Measurements from ENCODE around the gene LRRC43.
"Not testable (repeated sequence)": the region's sequence is repeated elsewhere in the genome, so short reads cannot be mapped to it uniquely, and the experiment has no call there.

Gene LRRC43

GRCh38 chr12:122158700-122159285 lies 24.1 kb upstream of the LRRC43 start:
- DNase-seq (ENCODE audit: low read depth), result no peak

GRCh38 chr12:122159882-122160281 lies 23.0 kb upstream of the LRRC43 start:
- no peak for DNase-seq (ENCODE audit: low read depth)

- no peak for DNase-seq (ENCODE audit: low read depth)
Observed at GRCh38 chr12:122160761-122161160, 22.2 kb upstream of the LRRC43 start.

GRCh38 chr12:122161682-122162081 lies 21.2 kb upstream of the LRRC43 start:
- DNase-seq (ENCODE audit: low read depth), result no peak

GRCh38 chr12:122162976-122163375 lies 19.9 kb upstream of the LRRC43 start:
- DNase-seq (ENCODE audit: low read depth), result no peak

- no peak for DNase-seq (ENCODE audit: low read depth)
Observed at GRCh38 chr12:122166422-122167349, 16.2 kb upstream of the LRRC43 start.

GRCh38 chr12:122167356-122167925 lies 15.5 kb upstream of the LRRC43 start:
- DNase-seq (ENCODE audit: low read depth), result no peak

- no peak for DNase-seq (ENCODE audit: low read depth)
Observed at GRCh38 chr12:122168492-122168891, 14.4 kb upstream of the LRRC43 start.

- no peak for DNase-seq (ENCODE audit: low read depth)
Observed at GRCh38 chr12:122171399-122171798, 11.5 kb upstream of the LRRC43 start.

- no peak for DNase-seq (ENCODE audit: low read depth)
Observed at GRCh38 chr12:122172262-122172939, 10.5 kb upstream of the LRRC43 start.

- no peak for DNase-seq (ENCODE audit: low read depth)
Observed at GRCh38 chr12:122174155-122174845, 8.6 kb upstream of the LRRC43 start, which contains the start of gene IL31. TSS of gene IL31 (minus strand) at chr12:122174221. CDS start at chr12:122174172, 49 bp downstream.

GRCh38 chr12:122176473-122176872 lies 6.5 kb upstream of the LRRC43 start:
- not testable (repeated sequence) for DNase-seq (ENCODE audit: low read depth)

GRCh38 chr12:122183588-122183940 lies 641 bp downstream of the LRRC43 start:
- DNase-seq (ENCODE audit: low read depth), result no peak

- DNase-seq (ENCODE audit: low read depth), result no peak
Observed at GRCh38 chr12:122184517-122184916, 1.6 kb downstream of the LRRC43 start.

- no peak for DNase-seq (ENCODE audit: low read depth)
Observed at GRCh38 chr12:122185079-122185478, 2.2 kb downstream of the LRRC43 start.

- DNase-seq (ENCODE audit: low read depth), result no peak
Observed at GRCh38 chr12:122185494-122186082, 2.7 kb downstream of the LRRC43 start.

- no peak for DNase-seq (ENCODE audit: low read depth)
Observed at GRCh38 chr12:122187466-122187865, 4.5 kb downstream of the LRRC43 start.

- DNase-seq (ENCODE audit: low read depth), result no peak
Observed at GRCh38 chr12:122189626-122190475, 6.9 kb downstream of the LRRC43 start.

GRCh38 chr12:122190842-122191668 lies 8.1 kb downstream of the LRRC43 start:
- peak; percentile 26 for DNase-seq (ENCODE audit: low read depth)

- DNase-seq (ENCODE audit: low read depth), result no peak
Observed at GRCh38 chr12:122192441-122192840, 9.5 kb downstream of the LRRC43 start.
